NCI-H187 treated with DMSO at 0.1 percent for 48 hours (cell line): ENCODE measurements around the gene SP140L.
"Not testable (repeated sequence)": the region's sequence is repeated elsewhere in the genome, so short reads cannot be mapped to it uniquely, and the experiment has no call there.

Experiments
- DNase-seq: peaks from one replicate; lab custom pipeline; 2025; lab: John Stamatoyannopoulos, UW

The SP140L gene

DNA sequence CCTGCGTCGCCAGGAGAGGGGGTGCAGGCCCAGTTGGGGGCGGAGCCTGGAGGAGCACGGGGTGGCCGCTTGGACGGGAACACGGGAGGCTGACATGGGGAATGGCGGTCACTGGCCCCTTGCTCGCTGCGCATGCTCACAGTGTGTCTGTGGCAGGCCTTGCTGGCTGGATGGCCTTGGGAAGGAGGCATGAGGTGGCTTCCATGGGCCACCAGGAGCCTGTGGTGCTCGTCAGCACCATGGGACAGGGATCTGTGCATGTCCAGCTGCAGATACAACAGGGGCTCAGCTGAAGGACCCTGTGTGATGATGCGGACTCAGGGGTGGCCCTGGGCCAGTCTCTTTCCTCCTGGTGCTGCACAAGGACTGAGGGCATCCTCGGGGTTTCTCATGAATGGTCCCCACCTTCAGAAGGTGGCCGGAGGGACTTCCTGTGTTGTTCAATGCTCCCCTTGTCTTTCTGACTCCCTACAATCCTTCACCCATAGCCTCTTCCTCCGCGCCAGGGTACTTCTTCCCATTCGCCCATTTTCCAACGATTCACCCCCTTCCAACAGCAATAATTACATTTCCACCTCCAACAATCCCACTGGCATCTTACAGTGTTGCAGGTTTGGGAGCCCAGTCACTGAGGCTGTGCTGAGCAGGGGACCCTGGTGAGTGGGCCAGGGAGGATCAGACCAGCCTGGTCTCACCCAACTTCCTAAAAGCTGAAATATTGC lies 3.4 kb upstream of the SP140L start:
- DNase-seq, result no peak

DNA sequence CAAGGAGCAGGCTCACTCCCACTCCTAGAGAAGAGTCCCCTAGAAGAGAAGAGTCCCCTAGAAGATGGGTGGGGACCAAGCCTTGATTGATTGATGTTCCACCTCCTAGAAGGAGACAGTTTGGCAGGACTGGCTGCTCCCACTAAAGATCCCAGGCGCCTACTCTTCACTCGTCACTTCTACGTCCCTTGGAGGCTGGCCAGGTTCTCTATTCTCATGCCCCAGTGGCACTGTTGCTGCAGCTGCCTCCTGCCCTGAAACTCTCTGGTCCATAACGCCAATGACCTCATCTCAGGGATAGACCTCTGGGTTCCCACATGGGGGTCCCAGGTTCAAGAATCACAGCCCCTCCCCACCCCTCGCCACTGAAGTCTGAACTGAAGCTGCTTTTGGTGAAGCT lies 2.5 kb upstream of the SP140L start:
- no peak for DNase-seq

DNA sequence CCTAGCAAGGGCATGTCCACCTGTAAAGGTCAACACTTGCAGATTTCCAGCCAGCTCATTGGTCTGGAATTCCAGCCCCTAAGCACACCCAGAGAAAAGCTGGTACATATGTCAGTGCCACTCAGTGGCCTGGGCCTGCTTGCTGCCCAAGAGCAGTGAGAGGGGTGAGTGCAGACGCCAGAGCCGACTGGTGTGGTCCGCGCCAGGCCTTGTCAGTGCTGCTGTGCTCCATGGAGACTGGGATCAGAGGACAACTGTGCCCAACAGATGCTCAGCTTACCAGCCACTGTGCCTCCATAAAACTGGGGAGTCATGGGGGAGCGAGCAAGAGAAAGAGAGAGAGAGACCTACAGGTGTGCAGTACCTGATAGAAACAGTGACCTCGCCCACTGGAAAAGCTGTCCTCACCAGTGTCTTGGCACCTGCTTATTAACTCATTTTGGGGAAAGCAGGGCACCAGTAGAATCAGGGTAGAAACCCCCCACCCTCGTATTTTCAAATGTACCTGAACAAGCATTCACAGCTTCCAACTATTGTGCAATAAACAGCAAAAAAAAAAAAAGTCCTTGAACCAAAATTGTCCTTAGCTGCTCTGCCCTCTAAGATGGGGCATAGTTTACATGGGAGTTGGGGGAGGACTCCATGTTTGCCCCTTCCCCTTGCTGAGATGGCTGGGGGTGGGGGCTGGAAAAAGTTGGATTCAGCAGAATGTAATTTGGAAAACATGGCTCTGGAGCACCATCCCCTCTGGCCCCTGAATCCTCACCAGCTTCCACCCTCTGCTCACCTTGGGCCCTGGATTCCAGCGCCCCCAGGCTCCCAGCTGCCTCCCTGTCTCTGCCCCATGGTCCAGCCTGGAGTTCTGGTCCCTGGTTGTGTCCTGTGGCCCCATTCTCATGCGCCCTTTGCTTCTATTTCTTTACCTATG lies 1.4 kb upstream of the SP140L start:
- DNase-seq, result no peak

DNA sequence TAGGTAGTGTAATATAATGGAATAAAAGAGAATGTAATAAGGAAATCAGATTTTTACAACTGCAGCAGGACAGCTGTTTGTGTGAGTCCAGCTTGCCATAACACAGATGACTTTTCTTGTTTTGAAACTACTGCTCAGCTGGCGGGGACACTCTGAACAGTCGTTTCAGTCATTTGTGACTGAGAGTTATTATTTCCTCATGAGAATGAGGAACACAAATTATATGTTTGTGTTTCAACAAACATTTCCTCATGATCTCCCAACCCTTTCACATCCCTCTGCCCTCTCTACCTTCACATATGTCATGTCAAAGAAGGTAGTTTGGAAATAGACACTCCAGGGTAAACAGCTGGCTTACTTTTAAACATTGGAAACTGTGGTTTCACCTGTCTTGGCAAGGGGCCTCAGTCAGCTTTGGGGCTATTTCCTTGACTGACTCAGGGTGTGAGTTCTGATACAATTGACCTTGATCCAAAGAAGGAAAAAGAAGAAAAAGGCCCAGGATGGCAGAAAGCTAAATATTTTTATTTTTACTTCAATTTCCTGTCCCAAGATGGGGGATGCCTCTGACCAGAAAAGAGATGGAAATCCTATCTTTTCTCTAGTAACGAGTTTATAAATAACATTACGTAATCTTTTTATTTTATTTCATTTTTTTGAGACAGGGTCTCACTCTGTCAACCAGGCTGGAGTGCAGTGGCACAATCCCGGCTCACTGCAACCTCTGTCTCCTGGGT lies 593 bp downstream of the SP140L start:
- DNase-seq, result no peak

DNA sequence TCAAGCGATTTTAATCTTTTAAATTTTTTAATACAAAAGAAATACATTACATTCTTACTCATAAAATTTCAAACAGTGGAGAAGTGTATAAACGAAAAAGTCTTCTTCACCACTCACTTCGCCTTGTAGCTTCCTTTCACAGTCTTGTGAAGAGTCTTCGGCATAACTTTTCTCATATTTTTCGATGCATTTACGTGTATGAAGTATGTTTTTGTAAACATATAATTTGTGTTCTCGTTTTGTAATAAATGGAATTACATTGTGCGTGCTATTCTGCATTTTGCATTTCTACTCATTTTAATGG lies 1.1 kb downstream of the SP140L start:
- no peak for DNase-seq

DNA sequence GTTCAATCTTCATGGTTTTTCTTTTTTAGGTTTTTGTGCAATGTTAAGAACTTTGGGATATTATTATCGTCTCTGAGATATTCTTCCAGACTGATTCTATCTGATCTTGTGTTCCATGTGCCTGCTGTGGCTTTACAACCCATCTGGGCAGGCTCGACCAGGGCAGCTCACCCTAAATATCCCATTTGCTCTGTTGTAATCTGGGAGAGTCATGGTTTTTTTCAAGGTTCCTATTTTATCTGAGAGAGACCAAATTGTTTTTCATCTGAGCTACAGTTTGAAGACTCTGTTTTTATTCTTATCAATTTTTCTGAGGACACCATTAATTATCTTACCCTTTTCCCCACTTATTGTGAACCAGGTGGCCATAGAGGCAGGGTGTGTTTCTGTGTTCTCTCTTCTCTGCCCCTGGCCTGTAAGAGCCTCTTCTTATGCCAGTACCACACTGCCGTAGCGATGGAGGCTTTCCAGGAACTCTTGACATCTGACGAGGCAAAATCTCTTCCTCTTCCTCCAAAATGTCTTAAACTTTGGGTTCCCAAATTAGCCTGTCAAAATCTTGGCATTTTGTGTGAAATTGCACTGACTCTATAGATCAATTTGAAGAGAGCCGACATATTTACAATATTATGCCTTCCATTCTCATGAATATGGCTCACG lies 3.1 kb downstream of the SP140L start:
- DNase-seq, result no peak

DNA sequence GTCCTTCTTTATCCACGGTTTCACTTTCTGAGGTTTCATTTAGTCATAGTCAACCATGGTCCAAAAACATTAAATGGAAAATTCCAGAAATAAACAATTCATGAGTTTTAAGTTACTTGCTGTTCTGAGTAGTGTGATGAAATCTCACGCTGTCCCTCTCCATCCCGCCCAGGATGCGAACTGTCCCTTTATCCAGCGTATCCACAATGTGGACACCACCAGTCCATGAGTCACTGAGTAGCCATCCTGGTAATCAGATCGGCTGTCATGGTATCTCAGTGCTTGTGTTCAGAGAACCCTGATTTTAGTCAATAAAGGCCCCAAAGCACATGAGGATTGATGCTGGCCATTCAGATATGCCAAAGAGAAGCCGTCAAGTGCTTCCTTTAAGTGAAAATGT lies 3.7 kb downstream of the SP140L start:
- no peak for DNase-seq

DNA sequence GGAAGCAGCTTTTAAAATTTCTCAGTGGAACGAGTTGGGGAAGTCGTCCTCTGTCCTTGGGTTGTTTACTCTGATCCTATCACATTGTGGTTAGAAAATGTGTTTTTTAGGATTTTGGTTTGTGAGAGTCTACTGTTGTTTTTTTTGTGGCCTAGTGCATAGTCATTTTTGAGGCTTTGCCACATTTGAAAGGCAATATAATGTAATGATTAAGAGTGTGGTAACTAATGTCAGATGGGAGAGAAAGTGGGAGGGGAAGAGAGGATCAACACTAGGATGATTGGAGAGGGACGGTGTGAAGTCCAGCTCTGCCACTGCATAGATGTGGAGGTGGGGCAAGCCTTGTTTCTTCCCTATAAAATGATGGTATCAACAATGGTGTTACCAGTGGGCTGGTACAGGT lies 8.5 kb downstream of the SP140L start:
- no peak for DNase-seq

DNA sequence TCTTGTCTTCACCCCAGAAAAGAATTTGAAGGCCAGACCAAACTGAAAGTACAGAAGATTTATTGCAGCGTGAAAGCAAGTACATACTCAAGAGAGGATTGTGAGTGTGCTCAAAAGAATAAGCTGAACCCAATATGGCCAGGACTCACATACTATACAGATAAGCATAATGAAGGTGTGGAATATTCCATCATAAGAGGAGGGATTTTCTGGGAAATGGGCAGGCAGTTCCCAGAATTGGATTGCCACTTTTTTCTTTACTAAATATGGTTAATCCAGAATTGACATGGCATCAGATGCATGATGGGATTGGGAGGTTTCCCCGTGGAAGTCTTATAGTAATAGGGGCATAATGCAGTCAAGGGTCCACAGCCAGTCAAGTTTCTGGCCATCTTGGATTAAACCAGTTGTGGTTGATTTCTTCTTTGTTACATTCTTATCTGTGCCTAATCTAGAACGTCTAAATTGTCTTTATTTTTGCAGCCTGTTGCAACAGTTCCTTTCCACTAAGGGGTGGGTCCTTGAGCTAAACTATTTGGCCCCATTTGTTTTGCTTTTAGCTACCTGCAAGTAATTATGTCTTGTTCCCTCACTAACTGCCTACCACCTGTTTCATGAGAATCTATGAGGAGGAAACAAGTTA lies 9.0 kb downstream of the SP140L start:
- no peak for DNase-seq

DNA sequence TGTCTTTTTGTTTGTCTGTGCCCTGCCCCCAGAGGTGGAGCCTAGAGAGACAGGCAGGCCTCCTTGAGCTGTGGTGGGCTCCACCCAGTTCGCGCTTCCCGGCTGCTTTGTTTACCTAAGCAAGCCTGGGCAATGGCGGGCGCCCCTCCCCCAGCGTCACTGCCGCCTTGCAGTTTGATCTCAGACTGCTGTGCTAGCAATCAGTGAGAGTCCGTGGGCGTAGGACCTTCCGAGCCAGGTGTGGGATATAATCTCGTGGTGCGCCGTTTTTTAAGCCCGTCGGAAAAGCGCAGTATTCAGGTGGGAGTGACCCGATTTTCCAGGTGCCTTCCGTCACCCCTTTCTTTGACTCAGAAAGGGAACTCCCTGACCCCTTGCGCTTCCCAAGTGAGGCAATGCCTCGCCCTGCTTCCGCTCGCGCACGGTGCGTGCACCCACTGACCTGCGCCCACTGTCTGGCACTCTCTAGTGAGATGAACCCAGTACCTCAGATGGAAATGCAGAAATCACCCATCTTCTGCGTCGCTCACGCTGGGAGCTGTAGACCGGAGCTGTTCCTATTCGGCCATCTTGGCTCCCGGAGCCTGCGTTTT lies 15.0 kb downstream of the SP140L start:
- DNase-seq, result not testable (repeated sequence)

DNA sequence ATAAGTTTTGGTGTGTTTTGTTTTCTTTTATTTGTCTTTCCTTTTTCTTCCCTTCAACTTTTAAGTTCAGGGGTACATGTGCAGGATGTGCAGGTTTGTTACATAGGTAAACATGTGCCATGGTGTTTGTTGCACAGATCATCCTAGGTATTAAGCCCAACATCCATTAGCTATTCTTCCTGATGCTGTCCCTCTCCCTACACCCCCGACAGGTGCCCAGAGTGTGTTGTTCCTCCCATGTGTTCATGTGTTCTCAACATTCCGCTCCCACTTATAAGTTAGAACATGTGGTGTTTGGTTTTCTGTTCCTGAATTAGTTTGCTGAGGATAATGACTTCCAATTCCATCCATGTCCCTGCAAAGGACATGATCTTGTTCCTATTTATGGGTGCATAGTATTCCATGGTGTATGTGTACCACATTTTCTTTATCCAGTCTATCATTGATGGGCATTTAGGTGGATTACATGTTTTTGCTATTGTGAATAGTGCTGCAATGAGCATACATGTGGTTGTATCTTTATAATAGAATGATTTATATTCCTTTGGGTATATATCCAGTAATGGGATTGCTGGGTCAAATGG lies 16.1 kb downstream of the SP140L start:
- not testable (repeated sequence) for DNase-seq

DNA sequence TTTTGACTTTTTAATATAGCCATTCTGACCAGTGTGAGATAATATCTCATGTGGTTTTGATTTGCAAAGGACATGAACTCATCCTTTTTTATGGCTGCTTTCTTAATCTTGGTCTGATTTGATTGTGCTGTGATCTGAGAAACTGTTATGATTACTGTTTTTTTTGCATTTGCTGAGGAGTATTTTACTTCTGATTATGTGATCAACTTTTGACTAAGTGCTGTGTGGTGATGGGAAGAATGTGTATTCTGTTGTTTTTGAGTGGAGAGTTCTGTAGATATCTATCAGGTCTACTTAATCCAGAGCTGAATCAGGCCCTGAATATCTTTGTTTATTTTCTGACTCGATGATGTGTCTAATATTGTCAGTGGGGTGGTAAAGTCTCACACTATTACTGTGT lies 16.8 kb downstream of the SP140L start:
- DNase-seq, result no peak

DNA sequence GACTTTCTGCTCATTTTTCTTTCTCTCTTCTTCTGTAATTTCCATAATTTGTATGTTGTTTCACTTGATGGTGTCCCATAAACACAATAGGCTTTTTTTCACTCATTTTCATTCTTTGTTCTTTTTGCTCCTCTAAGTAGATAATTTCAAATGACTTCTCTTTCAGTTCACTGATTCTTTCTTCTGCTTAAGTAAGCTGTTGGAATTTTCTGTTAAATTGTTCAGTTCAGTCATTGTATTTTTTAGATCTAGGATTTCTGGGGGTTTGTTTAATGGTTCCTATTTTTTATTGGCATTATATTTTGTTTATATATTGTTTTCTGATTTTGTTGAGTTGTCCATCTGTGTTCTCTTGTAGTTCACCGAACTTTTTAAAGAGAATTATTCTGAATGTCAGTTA lies 19.5 kb downstream of the SP140L start:
- no peak for DNase-seq

DNA sequence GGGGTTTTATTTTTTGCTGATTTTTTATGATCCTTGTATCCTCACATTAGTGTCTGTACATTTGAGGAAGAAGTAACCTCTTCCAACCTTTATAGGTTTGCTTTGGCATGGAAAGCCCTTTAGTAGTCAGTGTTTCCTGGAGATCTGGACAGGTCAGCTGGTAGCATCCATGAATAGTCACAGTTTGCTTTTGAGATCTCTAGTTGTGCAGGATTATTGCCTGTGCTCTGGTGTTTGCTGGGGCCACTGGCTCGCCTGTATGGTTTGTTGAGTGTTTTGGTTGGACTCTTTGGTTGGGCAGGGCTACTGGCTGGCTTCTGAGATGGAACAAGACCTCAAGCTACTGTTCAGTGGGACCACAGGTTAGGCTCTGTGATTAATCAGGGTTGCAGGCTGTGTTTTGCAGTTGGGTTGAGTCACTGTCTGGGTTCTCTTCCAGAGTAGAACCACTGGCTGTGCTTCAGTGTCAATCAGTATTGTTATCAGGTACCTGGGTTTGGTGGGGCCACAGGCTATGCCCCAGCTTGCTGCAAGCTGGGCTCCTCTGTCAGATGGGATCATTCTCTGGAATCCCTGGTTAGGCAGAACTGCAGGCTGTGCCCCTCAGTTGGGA lies 20.0 kb downstream of the SP140L start:
- DNase-seq, result no peak

DNA sequence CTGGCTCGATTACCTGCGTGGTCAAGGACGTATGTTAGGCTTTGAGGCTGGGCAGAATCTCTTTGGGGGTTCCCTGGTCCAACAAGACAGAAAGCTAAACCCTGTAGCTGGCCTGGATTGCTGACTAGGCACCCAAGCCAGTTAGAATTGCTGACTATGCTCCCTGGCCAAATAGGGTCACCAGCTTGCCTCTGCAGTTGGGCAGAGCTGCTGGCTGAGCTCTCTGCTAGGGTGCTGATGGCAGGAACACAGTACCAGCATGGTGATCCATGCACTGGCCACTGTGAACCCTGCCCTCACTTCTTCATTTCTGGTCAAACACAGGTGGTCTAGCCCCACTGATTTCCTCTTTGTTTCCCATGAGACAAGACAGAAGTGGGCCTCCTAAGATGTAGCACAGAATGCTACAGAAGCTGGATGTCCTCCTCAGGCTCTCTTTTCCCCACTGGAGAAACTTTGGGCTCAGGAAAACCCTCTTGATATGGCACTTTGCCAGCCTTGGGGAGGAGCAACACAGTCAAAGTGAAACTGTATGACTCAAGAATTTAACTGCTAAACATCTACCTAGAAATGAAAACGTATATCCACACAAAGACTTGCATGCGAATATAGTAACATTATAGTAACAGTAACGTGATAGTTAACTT lies 20.8 kb downstream of the SP140L start:
- no peak for DNase-seq

DNA sequence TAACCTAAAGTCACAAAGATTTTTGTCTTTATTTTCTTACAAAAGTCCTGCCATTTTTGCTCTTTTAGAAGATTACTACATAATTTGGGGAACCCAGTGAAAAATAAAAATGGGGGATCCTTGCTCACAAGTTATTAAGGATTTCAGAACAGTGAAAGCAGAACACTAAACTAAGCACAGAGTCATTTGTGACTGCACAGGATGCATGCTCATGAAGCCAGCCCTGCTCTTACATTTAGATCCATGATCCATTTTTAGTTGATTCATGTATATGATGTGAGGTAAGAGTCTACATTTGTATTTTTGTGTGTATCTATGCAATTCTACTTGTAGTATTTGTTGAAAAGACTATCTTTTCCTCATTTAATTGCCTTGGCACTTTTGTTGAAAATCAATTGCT lies 21.8 kb downstream of the SP140L start:
- no peak for DNase-seq

DNA sequence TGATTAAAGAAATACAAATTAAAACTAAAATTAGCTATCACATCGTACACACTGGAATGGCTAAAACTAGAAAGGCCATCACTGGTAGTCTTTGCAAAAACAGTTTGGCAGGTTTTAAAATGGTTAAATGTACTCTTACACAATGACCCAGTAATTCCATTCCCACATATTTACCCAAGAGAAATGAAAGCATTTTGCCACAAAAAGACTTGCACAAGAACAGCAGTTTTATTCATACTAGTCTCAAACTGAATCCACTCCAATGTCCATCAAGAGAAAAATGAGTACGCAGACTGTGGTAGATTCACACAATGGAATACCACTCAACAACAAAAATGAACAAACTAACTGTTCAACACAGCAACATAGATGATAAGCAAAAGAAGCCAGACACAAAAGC lies 29.1 kb downstream of the SP140L start:
- no peak for DNase-seq

DNA sequence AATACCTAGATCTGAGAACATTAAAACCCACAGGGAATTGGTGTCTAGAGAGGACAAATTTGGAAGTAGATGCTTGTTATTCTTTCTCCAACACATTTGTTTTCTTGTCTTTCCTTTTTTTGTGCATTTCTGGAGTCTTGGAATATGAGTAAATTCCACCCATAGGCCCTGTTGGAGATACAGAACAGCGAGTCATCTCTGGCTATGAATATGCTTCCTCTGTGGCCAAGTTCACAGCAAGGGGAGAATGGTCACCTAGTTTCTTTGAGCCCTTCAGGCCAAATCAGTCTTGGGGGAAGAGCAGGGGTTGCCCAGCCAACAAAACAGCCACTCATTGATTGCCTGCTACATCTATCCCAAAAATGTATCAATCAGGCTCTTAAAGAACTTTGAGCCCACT lies 31.3 kb downstream of the SP140L start:
- DNase-seq, result no peak

DNA sequence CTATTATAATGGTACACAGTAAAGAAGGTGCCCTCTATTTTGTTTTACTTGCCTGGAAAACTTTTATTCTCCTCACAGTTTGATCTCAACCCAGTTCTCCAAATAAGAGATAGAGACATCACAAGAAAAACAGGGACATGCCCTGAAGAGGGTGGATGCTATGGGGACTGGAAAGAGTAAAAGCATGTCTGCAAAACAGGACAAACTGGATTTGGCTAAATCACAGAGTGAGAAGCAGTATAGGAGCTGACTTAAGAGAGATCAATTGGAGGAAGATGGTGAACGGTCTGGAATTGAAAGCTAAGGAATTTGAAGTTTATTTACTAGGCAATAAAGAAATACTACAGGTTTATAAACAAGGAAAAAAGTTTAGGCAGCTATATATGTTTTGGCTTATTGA lies 33.0 kb downstream of the SP140L start:
- DNase-seq, result no peak

DNA sequence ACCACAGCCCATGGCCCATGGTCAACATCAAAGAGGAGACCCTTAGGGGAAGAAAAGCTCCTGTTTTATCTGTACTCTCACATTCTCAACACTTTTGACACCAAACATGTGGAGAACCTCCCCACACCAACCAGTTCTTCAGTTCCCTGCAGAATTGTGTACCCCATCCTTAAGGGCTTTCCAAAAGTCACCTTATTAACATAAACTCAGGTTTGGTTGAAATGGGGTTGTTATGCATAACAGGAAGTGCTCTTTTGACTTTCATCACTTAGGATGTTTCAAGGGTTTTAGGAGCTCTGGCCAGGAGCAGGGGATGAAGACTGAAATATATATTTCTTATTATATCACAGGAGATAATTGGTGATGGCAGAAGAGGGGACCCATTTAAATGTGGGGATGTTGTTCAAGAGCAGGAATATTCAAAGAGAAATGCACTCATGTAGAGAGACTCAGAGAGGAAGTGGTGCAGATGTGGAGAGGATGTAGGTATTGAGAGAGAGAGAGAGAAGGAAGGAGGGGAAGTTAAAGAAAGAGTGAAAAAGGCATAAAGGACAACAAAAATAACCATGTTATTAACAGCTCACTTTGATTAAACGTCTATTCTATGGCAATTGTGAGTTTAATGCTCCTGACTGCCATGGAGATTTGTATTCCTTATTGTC lies 35.2 kb downstream of the SP140L start:
- DNase-seq, result no peak
